ENCODE results near the gene GALNTL6. TPM values are rescaled to one million over a fixed set of nuclear protein-coding genes. Genes with fewer than 3 reads are reported as not detected.
"Not testable (repeated sequence)": the region's sequence is repeated elsewhere in the genome, so short reads cannot be mapped to it uniquely, and the experiment has no call there.

Gene GALNTL6
- polyA plus RNA-seq, 6 donors from 2014 or later = 0.09 to 1.5 (median 0.52) TPM

DNA sequence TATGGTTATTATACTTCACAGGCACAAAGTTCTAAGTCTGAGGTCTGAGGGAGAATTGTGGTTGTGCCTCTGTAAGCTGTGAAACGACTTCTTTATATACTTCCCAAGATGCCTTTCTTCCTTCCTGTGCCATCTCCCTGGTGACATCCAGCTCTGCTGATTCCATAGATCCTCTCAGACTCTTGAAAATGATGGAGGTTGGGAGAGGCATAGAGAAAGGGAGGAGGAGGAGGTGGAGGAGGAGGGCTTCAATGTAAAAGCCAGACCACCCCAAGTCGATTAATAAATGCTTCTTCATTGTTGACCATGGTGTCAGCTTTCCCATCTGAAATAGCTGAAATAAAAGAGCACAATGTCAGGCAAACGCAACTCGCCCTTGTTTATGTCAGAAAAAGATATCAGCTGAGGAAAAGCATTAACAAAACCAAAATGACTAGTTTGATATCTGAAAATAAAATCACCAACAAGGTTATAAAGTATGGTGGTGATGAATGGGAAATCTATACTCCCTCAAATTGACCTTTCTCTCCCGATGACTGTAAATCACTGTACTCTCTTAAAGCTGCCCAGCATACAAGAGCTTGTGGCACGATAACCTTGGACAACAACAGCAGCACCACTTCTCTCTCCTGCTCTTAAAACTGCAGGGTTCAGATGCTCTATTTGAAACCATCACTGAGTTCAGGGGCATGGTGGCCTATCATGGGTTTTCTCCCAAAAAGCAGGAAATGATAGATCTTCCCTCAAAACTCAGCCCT lies 1125.0 kb downstream of the GALNTL6 start:
- Mint-ChIP-seq H3K4me3 (no peak overlapping the region), H3K27me3 (peaks cover 0 to 11% (median 0%) of the 10 kb centered on the region in 3 donors), H3K36me3 (no peaks in the 10 kb centered on the region), H3K27ac (no peak overlapping the region), H3K4me1 (no peaks in the 10 kb centered on the region), H3K9me3 (peaks cover 0 to 5% (median 0%) of the 10 kb centered on the region in 7 donors)
- ATAC-seq (ENCODE audit: low read depth in 2 of 2) (no peak), DNase-seq (no peak)

DNA sequence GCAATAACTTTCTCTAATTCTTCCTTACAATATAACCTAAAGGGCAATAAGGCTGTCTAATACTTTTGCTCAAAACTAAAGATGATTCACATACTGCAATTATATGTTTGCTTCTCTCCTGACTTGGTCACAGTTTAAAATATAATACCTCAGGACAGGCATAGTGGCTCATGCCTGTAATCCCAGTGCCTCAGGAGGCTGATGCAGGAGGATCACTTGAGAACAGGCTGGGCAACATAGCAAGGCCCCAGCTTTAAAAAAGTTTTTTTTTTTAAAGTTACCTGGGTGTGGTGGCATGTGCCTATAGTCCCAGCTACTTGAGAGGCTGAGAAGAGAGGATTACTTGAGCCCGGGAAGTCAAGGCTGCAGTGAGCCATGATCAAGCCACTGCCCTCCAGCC lies 1125.7 kb downstream of the GALNTL6 start:
- Mint-ChIP-seq H3K27me3 (peaks cover 0 to 11% (median 0%) of the 10 kb centered on the region in 3 donors), H3K27ac (no peak overlapping the region), H3K9me3 (peaks cover 0 to 5% (median 0%) of the 10 kb centered on the region in 7 donors), H3K36me3 (no peaks in the 10 kb centered on the region), H3K4me3 (no peak overlapping the region), H3K4me1 (no peaks in the 10 kb centered on the region)
- DNase-seq = no peak
- ATAC-seq (ENCODE audit: low read depth in 2 of 2) = no peak

GRCh38 chr4:172942840-172943239 lies 1129.6 kb downstream of the GALNTL6 start:
- Mint-ChIP-seq H3K27ac (no peak overlapping the region), H3K4me3 (no peak overlapping the region), H3K27me3 (peaks cover 0 to 8% (median 7%) of the 10 kb centered on the region in 3 donors), H3K4me1 (no peaks in the 10 kb centered on the region), H3K36me3 (no peaks in the 10 kb centered on the region), H3K9me3 (peaks cover 0 to 5% (median 0%) of the 10 kb centered on the region in 7 donors)
- DNase-seq (no peak), ATAC-seq (ENCODE audit: low read depth in 2 of 2) (no peak)

- no peak overlapping the region for H3K27ac Mint-ChIP-seq
- no peaks in the 10 kb centered on the region for H3K4me1 Mint-ChIP-seq
- peaks cover 0 to 8% (median 7%) of the 10 kb centered on the region in 3 donors for H3K27me3 Mint-ChIP-seq
- H3K36me3 Mint-ChIP-seq = no peaks in the 10 kb centered on the region
- ATAC-seq (ENCODE audit: low read depth in 2 of 2) = no peak
- DNase-seq = no peak
- H3K4me3 Mint-ChIP-seq = no peak overlapping the region
- peaks cover 0 to 5% (median 0%) of the 10 kb centered on the region in 7 donors for H3K9me3 Mint-ChIP-seq
Measured at GRCh38 chr4:172945611-172946010, 1132.4 kb downstream of the GALNTL6 start.

- no peaks in the 10 kb centered on the region for H3K36me3 Mint-ChIP-seq
- DNase-seq = no peak
- ATAC-seq (ENCODE audit: low read depth in 2 of 2) = no peak
- peaks cover 0 to 2% (median 0%) of the 10 kb centered on the region in 7 donors for H3K9me3 Mint-ChIP-seq
- H3K4me1 Mint-ChIP-seq = no peaks in the 10 kb centered on the region
- no peak overlapping the region for H3K27ac Mint-ChIP-seq
- no peak overlapping the region for H3K4me3 Mint-ChIP-seq
- peaks cover 0 to 8% (median 7%) of the 10 kb centered on the region in 3 donors for H3K27me3 Mint-ChIP-seq
Measured at GRCh38 chr4:172946503-172946902, 1133.3 kb downstream of the GALNTL6 start.

- no peak overlapping the region for H3K4me3 Mint-ChIP-seq
- H3K9me3 Mint-ChIP-seq = peaks cover 0 to 2% (median 0%) of the 10 kb centered on the region in 7 donors
- H3K36me3 Mint-ChIP-seq = no peaks in the 10 kb centered on the region
- no peak for DNase-seq
- H3K27me3 Mint-ChIP-seq = peaks cover 0 to 8% (median 4%) of the 10 kb centered on the region in 3 donors
- H3K4me1 Mint-ChIP-seq = no peaks in the 10 kb centered on the region
- no peak for ATAC-seq (ENCODE audit: low read depth in 2 of 2)
- H3K27ac Mint-ChIP-seq = no peak overlapping the region
Measured at GRCh38 chr4:172947594-172947993, 1134.4 kb downstream of the GALNTL6 start.

- H3K4me1 Mint-ChIP-seq = no peaks in the 10 kb centered on the region
- H3K27me3 Mint-ChIP-seq = no peaks in the 10 kb centered on the region
- H3K4me3 Mint-ChIP-seq = no peak overlapping the region
- no peak for DNase-seq
- no peak for ATAC-seq (ENCODE audit: low read depth in 2 of 2)
- H3K9me3 Mint-ChIP-seq = peaks cover 0 to 2% (median 0%) of the 10 kb centered on the region in 7 donors
- H3K36me3 Mint-ChIP-seq = no peaks in the 10 kb centered on the region
- no peak overlapping the region for H3K27ac Mint-ChIP-seq
Measured at GRCh38 chr4:172950990-172951389, 1137.8 kb downstream of the GALNTL6 start.

DNA sequence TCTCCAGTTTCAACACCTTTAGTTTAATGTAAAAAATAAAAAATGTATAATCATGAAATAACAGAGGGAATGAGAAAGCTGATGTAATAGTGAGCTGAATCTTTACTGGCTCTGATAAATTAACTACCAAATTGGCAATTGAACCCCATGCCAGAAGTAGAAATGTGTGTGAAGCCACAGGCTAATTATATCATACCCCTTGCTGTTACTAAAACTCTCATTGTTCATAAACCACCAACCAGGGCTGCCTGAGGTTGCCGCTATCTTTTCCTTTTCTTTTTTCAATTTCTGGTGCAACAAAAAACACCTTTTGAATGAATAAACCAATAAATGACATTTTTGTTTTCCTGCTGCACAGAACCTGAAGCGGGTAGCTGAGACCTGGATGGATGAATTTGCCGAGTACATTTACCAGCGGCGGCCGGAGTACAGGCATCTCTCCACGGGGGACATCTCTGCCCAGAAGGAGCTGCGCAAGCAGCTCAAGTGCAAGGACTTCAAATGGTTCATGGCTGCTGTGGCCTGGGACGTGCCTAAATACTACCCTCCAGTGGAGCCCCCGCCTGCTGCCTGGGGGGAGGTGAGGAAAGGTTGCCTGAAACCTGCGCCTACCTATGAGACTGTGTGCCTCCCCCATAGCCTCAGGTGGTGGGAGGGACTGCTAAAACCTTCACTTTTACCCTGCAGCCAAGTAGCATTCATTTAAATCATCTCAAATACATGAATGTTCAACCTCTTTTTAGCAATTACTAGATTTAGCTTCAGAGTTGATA lies 1138.7 kb downstream of the GALNTL6 start:
- no peaks in the 10 kb centered on the region for H3K4me1 Mint-ChIP-seq

DNA sequence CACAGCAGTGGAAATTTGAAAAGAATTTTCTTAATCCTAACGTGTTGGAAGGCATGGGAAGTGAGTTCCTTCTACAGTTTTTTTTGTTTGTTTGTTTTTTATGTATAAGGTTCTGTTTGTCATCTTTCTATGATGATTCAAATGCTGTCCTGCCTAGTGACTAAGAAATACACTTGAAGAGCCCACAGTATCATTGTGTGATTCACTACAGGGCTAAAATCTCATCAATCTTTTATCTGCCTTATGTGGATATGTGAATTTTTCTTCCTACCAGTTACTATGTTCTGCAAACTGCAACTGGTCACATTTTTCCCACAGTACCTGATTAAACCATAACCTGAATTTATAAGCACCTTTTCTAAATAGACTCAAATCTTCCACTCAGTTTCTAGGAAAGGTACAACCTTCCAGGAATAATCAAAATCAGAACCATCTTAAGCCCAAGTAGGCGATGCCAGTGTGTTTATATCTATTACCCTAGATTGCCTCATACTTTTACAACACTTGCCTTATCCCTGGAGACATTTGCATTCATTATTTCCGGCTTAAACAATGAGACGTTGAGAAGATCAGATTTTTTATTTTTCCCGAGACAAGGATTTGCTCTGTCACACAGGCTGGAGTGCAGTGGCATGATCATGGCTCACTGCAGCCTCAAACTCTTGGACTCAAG lies 1140.8 kb downstream of the GALNTL6 start:
- Mint-ChIP-seq H3K36me3 (no peaks in the 10 kb centered on the region), H3K4me1 (no peaks in the 10 kb centered on the region), H3K27me3 (no peaks in the 10 kb centered on the region), H3K9me3 (peaks cover 0 to 2% (median 0%) of the 10 kb centered on the region in 7 donors), H3K27ac (no peak overlapping the region), H3K4me3 (no peak overlapping the region)
- DNase-seq (no peak), ATAC-seq (ENCODE audit: low read depth in 2 of 2) (no peak)

More for the DNA sequence above, 1138.7 kb downstream of the GALNTL6 start:
- no peak overlapping the region for H3K27ac Mint-ChIP-seq
- no peak for ATAC-seq (ENCODE audit: low read depth in 2 of 2)
- no peak for DNase-seq
- no peaks in the 10 kb centered on the region for H3K36me3 Mint-ChIP-seq
- peaks cover 0 to 2% (median 0%) of the 10 kb centered on the region in 7 donors for H3K9me3 Mint-ChIP-seq
- H3K4me3 Mint-ChIP-seq = no peak overlapping the region
- no peaks in the 10 kb centered on the region for H3K27me3 Mint-ChIP-seq

DNA sequence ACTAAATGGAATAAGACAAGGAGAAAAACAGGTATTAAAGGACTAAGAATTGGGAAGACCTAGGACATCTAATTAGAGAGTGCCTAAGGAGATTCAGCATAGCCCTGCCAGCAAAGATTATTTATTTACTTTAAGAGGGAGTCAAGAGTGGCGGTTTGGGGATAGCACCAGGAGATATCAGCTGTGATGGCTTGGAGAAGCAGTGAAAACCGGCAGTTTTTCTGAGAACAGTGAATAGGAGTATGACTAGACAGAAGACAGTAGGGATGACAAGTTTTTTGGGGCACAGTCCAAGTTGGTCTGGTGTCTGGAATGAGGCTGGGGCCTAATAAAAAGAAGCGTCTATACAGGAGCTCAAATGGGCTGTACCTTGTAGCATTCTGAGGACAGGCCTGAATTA lies 1143.1 kb downstream of the GALNTL6 start:
- ATAC-seq (ENCODE audit: low read depth in 2 of 2); H3K4me1 Mint-ChIP-seq; DNase-seq; H3K27ac Mint-ChIP-seq; H3K4me3 Mint-ChIP-seq; H3K36me3 Mint-ChIP-seq; H3K9me3 Mint-ChIP-seq: not testable (repeated sequence)
- H3K27me3 Mint-ChIP-seq = peaks cover 5 to 14% (median 9%) of the 10 kb centered on the region in 3 donors

GRCh38 chr4:172957216-172957615 lies 1144.0 kb downstream of the GALNTL6 start:
- DNase-seq = no peak
- Mint-ChIP-seq H3K27me3 (peaks cover 5 to 19% (median 13%) of the 10 kb centered on the region in 3 donors), H3K4me1 (no peaks in the 10 kb centered on the region), H3K9me3 (peaks cover 0 to 10% (median 1%) of the 10 kb centered on the region in 7 donors), H3K27ac (no peak overlapping the region), H3K36me3 (peaks cover 0 to 7% of the 10 kb centered on the region in 2 donors), H3K4me3 (no peak overlapping the region)
- ATAC-seq (ENCODE audit: low read depth in 2 of 2) = no peak

DNA sequence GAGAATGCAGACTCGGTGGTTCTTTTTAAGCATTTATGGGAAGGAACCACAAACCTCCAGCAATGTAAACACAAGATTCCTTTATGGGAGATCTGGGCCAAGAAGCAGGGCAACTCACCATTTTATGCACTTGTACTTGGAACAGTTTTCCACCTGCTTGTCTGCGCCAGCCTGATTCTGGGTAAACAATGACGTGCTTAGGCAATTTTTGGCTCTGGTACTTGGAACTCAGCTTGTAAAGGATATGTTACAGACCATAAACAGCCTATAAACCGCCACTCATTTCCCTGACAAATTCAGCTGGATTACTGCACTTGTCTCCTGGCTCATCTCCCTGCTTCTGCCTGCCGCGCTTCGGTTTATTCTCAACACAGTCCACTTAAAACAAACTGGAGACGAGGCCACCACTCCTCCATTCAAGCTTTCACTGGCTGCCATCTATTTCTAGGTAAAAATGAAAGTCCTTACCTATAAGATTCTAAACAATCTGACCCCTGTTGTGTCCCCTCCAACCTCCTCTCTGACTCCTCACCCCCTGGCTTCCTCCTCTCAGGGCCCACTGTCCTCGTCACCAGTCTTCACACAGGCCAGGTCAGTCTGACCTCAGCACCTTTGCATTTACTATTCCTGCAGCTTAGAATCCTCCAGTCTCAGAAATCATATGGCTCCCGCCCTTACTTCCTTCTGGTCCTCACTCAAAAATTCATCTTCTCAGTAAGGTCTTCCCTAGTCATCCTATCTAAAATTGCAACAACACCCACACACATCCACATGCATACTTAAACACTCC lies 1149.6 kb downstream of the GALNTL6 start:
- ATAC-seq (ENCODE audit: low read depth in 2 of 2) = no peak
- peaks cover 0 to 7% of the 10 kb centered on the region in 2 donors for H3K36me3 Mint-ChIP-seq

More for the DNA sequence above, 1149.6 kb downstream of the GALNTL6 start:
- Mint-ChIP-seq H3K4me3 (no peak overlapping the region), H3K27me3 (peaks cover 16 to 30% (median 26%) of the 10 kb centered on the region in 3 donors), H3K9me3 (peaks cover 0 to 10% (median 6%) of the 10 kb centered on the region in 7 donors), H3K27ac (no peak overlapping the region), H3K4me1 (no peaks in the 10 kb centered on the region)
- DNase-seq = no peak

Data from naive B cell (primary cell).